HepG2 (cell line): ENCODE measurements around the gene SNX4. TPM values are rescaled to one million over a fixed set of nuclear protein-coding genes. Genes with fewer than 3 reads are reported as not detected.

Experiments
- FOSL1 ChIP-seq: sonication (generic); formaldehyde crosslinking; IDR thresholded peaks from 2 replicates; pipeline ENCODE4 v1.9.0; 2021; ENCODE audit warnings: missing genetic modification reagents, borderline replicate concordance
- GPN1 ChIP-seq: sonication (generic); formaldehyde crosslinking; IDR thresholded peaks from 2 replicates; pipeline ENCODE4 v1.5.1; 2020; ENCODE audit warnings: missing genetic modification reagents, borderline replicate concordance
- HMG20A ChIP-seq: IDR thresholded peaks from 2 replicates; pipeline ENCODE4 v1.6.1; 2016; ENCODE audit warnings: borderline replicate concordance
- IRF1 ChIP-seq: sonication (generic); formaldehyde crosslinking; IDR thresholded peaks from 2 replicates; pipeline ENCODE4 v1.4.0; 2020; ENCODE audit warnings: low read depth, mild to moderate bottlenecking, missing genetic modification reagents
- JUNB ChIP-seq: sonication (generic); formaldehyde crosslinking; IDR thresholded peaks from 2 replicates; pipeline ENCODE4 v1.8.0; 2022; ENCODE audit warnings: missing genetic modification reagents, mild to moderate bottlenecking, borderline replicate concordance
- KDM6A ChIP-seq: IDR thresholded peaks from 2 replicates; pipeline ENCODE4 v1.6.1; 2016; ENCODE audit warnings: low read depth
- KLF12 ChIP-seq: sonication (generic); formaldehyde crosslinking; IDR thresholded peaks from 2 replicates; pipeline ENCODE4 v1.4.0; 2020; ENCODE audit warnings: missing genetic modification reagents, borderline replicate concordance
- MIXL1 ChIP-seq: IDR thresholded peaks from 2 replicates; pipeline ENCODE4 v1.6.1; 2016
- MYC ChIP-seq: sonication (generic); formaldehyde crosslinking; IDR thresholded peaks from 2 replicates; pipeline ENCODE4 v1.9.0; 2021; ENCODE audit warnings: missing genetic modification reagents, borderline replicate concordance
- PCBP1 ChIP-seq: fragments of 200-400 bp; formaldehyde crosslinking; IDR thresholded peaks from 2 replicates; pipeline ENCODE4 v1.6.1; 2017; ENCODE audit warnings: mild to moderate bottlenecking, low read depth, low read length, borderline replicate concordance
- PPARG ChIP-seq: conservative IDR thresholded peaks from 2 replicates; pipeline ENCODE4 v1.6.1; 2016; ENCODE audit warnings: missing biosample characterization, missing genetic modification reagents
- RBFOX2 ChIP-seq: fragments of 200-400 bp; formaldehyde crosslinking; IDR thresholded peaks from 2 replicates; pipeline ENCODE4 v1.6.1; 2017; ENCODE audit warnings: low read depth, mild to moderate bottlenecking, low read length
- SOX13 ChIP-seq, 3 experiments: fragments of 450-650 bp in 1 of 3; sonication (generic) in 1 of 3; formaldehyde crosslinking in 1 of 3; IDR thresholded peaks in 2 of 3; conservative IDR thresholded peaks in 1 of 3; 2 replicates each; pipeline versions ENCODE4 v1.5.0 to v1.6.1; 2016 to 2020; ENCODE audit warnings: antibody characterized with exemption in 1 of 3, mild to moderate bottlenecking in 1 of 3, missing compliant biosample characterization in 1 of 3, missing genetic modification reagents in 1 of 3, moderate library complexity in 1 of 3
- TRAFD1 ChIP-seq: sonication (generic); formaldehyde crosslinking; IDR thresholded peaks from 2 replicates; pipeline ENCODE4 v1.5.1; 2020; ENCODE audit warnings: missing genetic modification reagents, mild to moderate bottlenecking, borderline replicate concordance
- ZBTB44 ChIP-seq: sonication (generic); formaldehyde crosslinking; IDR thresholded peaks from 2 replicates; pipeline ENCODE4 v1.4.0; 2020; ENCODE audit warnings: missing genetic modification reagents
- ZNF17 ChIP-seq: sonication (generic); formaldehyde crosslinking; IDR thresholded peaks from 2 replicates; pipeline ENCODE4 v1.5.0; 2020; ENCODE audit warnings: mild to moderate bottlenecking, missing genetic modification reagents
- ZNF263 ChIP-seq: sonication (generic); formaldehyde crosslinking; IDR thresholded peaks from 2 replicates; pipeline ENCODE4 v1.4.0; 2020; ENCODE audit warnings: missing genetic modification reagents
- ZNF296 ChIP-seq: sonication (generic); formaldehyde crosslinking; conservative IDR thresholded peaks from 2 replicates; pipeline ENCODE4 v1.5.0; 2020; ENCODE audit warnings: mild to moderate bottlenecking, missing genetic modification reagents
- ZNF335 ChIP-seq: sonication (generic); formaldehyde crosslinking; IDR thresholded peaks from 2 replicates; pipeline ENCODE4 v1.4.0; 2020; ENCODE audit warnings: missing genetic modification reagents
- ZNF414 ChIP-seq: sonication (generic); formaldehyde crosslinking; IDR thresholded peaks from 2 replicates; pipeline ENCODE4 v1.5.0; 2020; ENCODE audit warnings: missing genetic modification reagents
- ZNF562 ChIP-seq: sonication (generic); formaldehyde crosslinking; IDR thresholded peaks from 2 replicates; pipeline ENCODE4 v1.8.0; 2022; ENCODE audit warnings: missing genetic modification reagents, borderline replicate concordance
- ZNF614 ChIP-seq: IDR thresholded peaks from 2 replicates; pipeline ENCODE4 v1.6.1; 2018; ENCODE audit warnings: missing biosample characterization, missing genetic modification reagents, inconsistent platforms, borderline replicate concordance
- ZNF775 ChIP-seq: sonication (generic); formaldehyde crosslinking; IDR thresholded peaks from 2 replicates; pipeline ENCODE4 v1.4.0; 2020; ENCODE audit warnings: missing genetic modification reagents, mild to moderate bottlenecking, moderate library complexity, borderline replicate concordance
- ZNF792 ChIP-seq: IDR thresholded peaks from 2 replicates; pipeline ENCODE4 v1.6.1; 2016
- ZNF850 ChIP-seq: sonication (generic); formaldehyde crosslinking; conservative IDR thresholded peaks from 2 replicates; pipeline ENCODE4 v1.9.0; 2021; ENCODE audit warnings: mild to moderate bottlenecking, missing genetic modification reagents
- ZSCAN21 ChIP-seq: sonication (generic); formaldehyde crosslinking; IDR thresholded peaks from 2 replicates; pipeline ENCODE4 v1.8.0; 2022; ENCODE audit warnings: mild to moderate bottlenecking, missing genetic modification reagents, moderate library complexity, borderline replicate concordance
- polyA plus RNA-seq, 8 experiments: library from polyadenylated mRNA; depleted of rRNA in 3 of 8; stranded (reverse) in 7 of 8; unstranded in 1 of 8; fragments of >200 nt; fragmentation: Illumina TruSeq in 4 of 8; extraction: Trizol in 4 of 8; gene quantifications; 2 replicates each; pipeline versions ENCODE4 v1.2.1 to v1.2.3, GENCODE V29; 2011 to 2016; ENCODE audit warnings: low read depth in 4 of 8, missing spikeins in 1 of 8, mixed read lengths in 1 of 8; ENCODE audit not compliant: insufficient read depth in 1 of 8
- total RNA-seq, 5 experiments: library from RNA; depleted of rRNA; stranded (reverse); fragments of >200 nt; fragmentation: Illumina TruSeq; extraction: Trizol; gene quantifications; 2 replicates each; pipeline ENCODE4 v1.2.3, GENCODE V29; 2016; ENCODE audit warnings: low read depth in 1 of 5

The SNX4 gene
- total and polyA plus RNA-seq, 2 of the 13 experiments (the other 11 are each of a cell fraction or from before 2014, with no cell fraction given) = 18.1 to 73.6 TPM

GRCh38 chr3:125519678-125520562 is at the start of gene SNX4 (continued):
- TF ChIP-seq ZSCAN21 (CRISPR knock-in tag) = no peak
- TF ChIP-seq ZNF414 (CRISPR knock-in tag) = peak; percentile 93
- TF ChIP-seq ZBTB44 = no peak
- TF ChIP-seq MYC = peak; percentile 26; the same call in 1 of the 2 replicates
- no peak for TF ChIP-seq IRF1
- peak; percentile 96 for TF ChIP-seq RBFOX2
- TF ChIP-seq ZNF614 (CRISPR knock-in tag) = no peak; the same call in 1 of the 2 replicates
- no peak for TF ChIP-seq ZNF792 (CRISPR knock-in tag)
- no peak for TF ChIP-seq JUNB (CRISPR knock-in tag)
- TF ChIP-seq ZNF562 (CRISPR knock-in tag) = no peak
- peak; percentile 45; the same call in 1 of the 2 replicates for TF ChIP-seq KLF12 (CRISPR knock-in tag)
- TF ChIP-seq ZNF17 = no peak
- no peak for TF ChIP-seq HMG20A (CRISPR knock-in tag)
- TF ChIP-seq GPN1 (CRISPR knock-in tag) = no peak
- no peak; the same call in none of the 2 replicates for TF ChIP-seq MIXL1 (CRISPR knock-in tag)
- TF ChIP-seq PCBP1 = no peak
- TF ChIP-seq TRAFD1 = no peak
- peak; percentile 69; the same call in 1 of the 2 replicates for TF ChIP-seq ZNF263
- 0 out of 2 replicates have a peak, but pooled peaks have one; percentile 22 for TF ChIP-seq ZNF296
- no peak for TF ChIP-seq SOX13 (IDR thresholded peaks at IDR 0.05)
- no peak; a peak in 1 of 4 replicates for TF ChIP-seq SOX13 (CRISPR knock-in tag; conservative IDR thresholded peaks at IDR 0.05 in 1 of 2, IDR thresholded peaks at IDR 0.05 in 1 of 2)
- TF ChIP-seq KDM6A (CRISPR knock-in tag) = no peak
- no peak for TF ChIP-seq ZNF850 (CRISPR knock-in tag)
- TF ChIP-seq ZNF775 (CRISPR knock-in tag) = no peak
- TF ChIP-seq PPARG (CRISPR knock-in tag) = no peak
- no peak for TF ChIP-seq ZNF335 (CRISPR knock-in tag)
- TF ChIP-seq FOSL1 = no peak
